ENCODE data around the gene DRAM1.

DNA sequence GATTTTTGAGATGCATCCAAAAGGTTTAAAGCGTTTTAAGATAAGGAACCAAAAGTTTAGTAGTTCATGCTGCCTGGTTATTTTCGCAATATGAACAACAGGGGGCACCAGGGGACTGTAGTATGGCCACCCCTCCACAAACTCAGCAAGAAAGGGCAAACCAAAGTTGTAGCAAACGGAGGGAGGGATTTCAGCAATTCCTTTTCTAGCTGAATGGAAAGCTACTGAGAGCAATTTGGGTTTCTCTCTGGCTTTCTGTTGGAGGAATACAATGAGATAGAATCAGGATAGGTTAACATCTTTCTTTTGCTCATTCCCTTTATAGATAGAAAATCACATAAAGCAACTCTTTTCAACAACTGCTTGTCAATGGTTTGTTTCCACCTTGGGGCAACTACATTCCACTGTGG is 62.5 kb downstream of the DRAM1 start:
- TF ChIP-seq, protein P1, sequence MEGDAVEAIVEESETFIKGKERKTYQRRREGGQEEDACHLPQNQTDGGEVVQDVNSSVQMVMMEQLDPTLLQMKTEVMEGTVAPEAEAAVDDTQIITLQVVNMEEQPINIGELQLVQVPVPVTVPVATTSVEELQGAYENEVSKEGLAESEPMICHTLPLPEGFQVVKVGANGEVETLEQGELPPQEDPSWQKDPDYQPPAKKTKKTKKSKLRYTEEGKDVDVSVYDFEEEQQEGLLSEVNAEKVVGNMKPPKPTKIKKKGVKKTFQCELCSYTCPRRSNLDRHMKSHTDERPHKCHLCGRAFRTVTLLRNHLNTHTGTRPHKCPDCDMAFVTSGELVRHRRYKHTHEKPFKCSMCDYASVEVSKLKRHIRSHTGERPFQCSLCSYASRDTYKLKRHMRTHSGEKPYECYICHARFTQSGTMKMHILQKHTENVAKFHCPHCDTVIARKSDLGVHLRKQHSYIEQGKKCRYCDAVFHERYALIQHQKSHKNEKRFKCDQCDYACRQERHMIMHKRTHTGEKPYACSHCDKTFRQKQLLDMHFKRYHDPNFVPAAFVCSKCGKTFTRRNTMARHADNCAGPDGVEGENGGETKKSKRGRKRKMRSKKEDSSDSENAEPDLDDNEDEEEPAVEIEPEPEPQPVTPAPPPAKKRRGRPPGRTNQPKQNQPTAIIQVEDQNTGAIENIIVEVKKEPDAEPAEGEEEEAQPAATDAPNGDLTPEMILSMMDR (IDR thresholded peaks at IDR 0.05; ENCODE audit: insufficient read depth, low read depth, low read length) = peak; percentile 82
- TF ChIP-seq EZH2 (IDR thresholded peaks at IDR 0.05; ENCODE audit: insufficient read depth, low read length) = no peak
